CD14-positive monocyte (primary cell): Measurements from ENCODE around the gene ARL5B. TPM values are rescaled to one million over a fixed set of nuclear protein-coding genes. Genes with fewer than 3 reads are reported as not detected.

ENCODE experiments used
- DNase-seq, 3 donors: peaks; one replicate each; pipeline ENCODE4 v3.0.0-alpha.2; 2011 to 2022
- H2AFZ ChIP-seq: 2 replicates; pipeline ENCODE4 v1.6.0; 2012; ENCODE audit warnings: mild to moderate bottlenecking, low read depth, low read length, inconsistent platforms; ENCODE audit not compliant: insufficient read depth, poor library complexity, severe bottlenecking
- H3K27ac ChIP-seq, 2 donors: 1 replicate in 1 of 2; 2 replicates in 1 of 2; pipeline ENCODE4 v1.5.1; 2012 to 2013; ENCODE audit warnings: low read length in 2 of 2, control low read depth in 1 of 2, inconsistent platforms in 1 of 2, low read depth in 1 of 2, mild to moderate bottlenecking in 1 of 2
- H3K27me3 ChIP-seq, 2 donors: one replicate each; pipeline versions ENCODE4 v1.6.0 to v1.6.1; 2011 to 2013; ENCODE audit warnings: low read length in 2 of 2; ENCODE audit not compliant: control insufficient read depth in 2 of 2, insufficient read depth in 2 of 2
- H3K36me3 ChIP-seq, 2 donors: replicated peaks in 1 of 2; 1 replicate in 1 of 2; 2 replicates in 1 of 2; pipeline versions ENCODE4 v1.5.1 to v1.6.1; 2012 to 2013; ENCODE audit warnings: low read length in 2 of 2, control low read depth in 1 of 2, inconsistent platforms in 1 of 2, mild to moderate bottlenecking in 1 of 2; ENCODE audit not compliant: insufficient read depth in 2 of 2, control insufficient read depth in 1 of 2
- H3K4me1 ChIP-seq, 2 donors: 1 replicate in 1 of 2; 2 replicates in 1 of 2; pipeline versions ENCODE4 v1.5.1 to v1.6.1; 2012 to 2013; ENCODE audit warnings: low read length in 2 of 2, control low read depth in 1 of 2, inconsistent platforms in 1 of 2, mild to moderate bottlenecking in 1 of 2, moderate library complexity in 1 of 2; ENCODE audit not compliant: insufficient read depth in 2 of 2, control insufficient read depth in 1 of 2
- H3K4me2 ChIP-seq: replicated peaks from 2 replicates; pipeline ENCODE3; 2012; ENCODE audit warnings: low read length, moderate library complexity, mild to moderate bottlenecking; ENCODE audit not compliant: poor library complexity, severe bottlenecking; ENCODE audit errors: extremely low read depth
- H3K4me3 ChIP-seq, 3 experiments: fragments of 200-600 bp in 1 of 3; sonication (generic) in 1 of 3; replicated peaks in 1 of 3; 1 replicate in 2 of 3; 2 replicates in 1 of 3; pipeline ENCODE4 v1.5.1; 2011 to 2013; ENCODE audit warnings: low read length in 3 of 3, mild to moderate bottlenecking in 3 of 3, control low read depth in 2 of 3, low read depth in 2 of 3, inconsistent platforms in 1 of 3, moderate library complexity in 1 of 3
- H3K79me2 ChIP-seq: 2 replicates; pipeline ENCODE4 v1.6.0; 2012; ENCODE audit warnings: mild to moderate bottlenecking, control low read depth, inconsistent platforms, low read length, moderate library complexity; ENCODE audit not compliant: insufficient read depth
- H3K9ac ChIP-seq: 2 replicates; pipeline ENCODE4 v1.6.0; 2017; ENCODE audit warnings: low read length, mild to moderate bottlenecking; ENCODE audit not compliant: insufficient read depth, poor library complexity, severe bottlenecking
- H3K9me3 ChIP-seq, 2 donors: replicated peaks in 1 of 2; 1 replicate in 1 of 2; 2 replicates in 1 of 2; pipeline versions ENCODE4 v1.5.1 to v1.6.1; 2012 to 2013; ENCODE audit warnings: low read length in 2 of 2, control low read depth in 1 of 2; ENCODE audit not compliant: control insufficient read depth in 1 of 2, insufficient read depth in 1 of 2
- H4K20me1 ChIP-seq: 2 replicates; pipeline ENCODE4 v1.6.0; 2012; ENCODE audit warnings: mild to moderate bottlenecking, low read length, control low read depth, moderate library complexity; ENCODE audit not compliant: insufficient read depth
- H3K27ac Mint-ChIP-seq, 7 donors: one replicate each; pipeline ENCODE4 v1.8.0; 2020; ENCODE audit warnings: mild to moderate bottlenecking in 7 of 7, mixed read lengths in 7 of 7, moderate library complexity in 6 of 7, inconsistent platforms in 2 of 7
- H3K27me3 Mint-ChIP-seq, 3 donors: one replicate each; pipeline ENCODE4 v1.8.0; 2021 to 2022; ENCODE audit warnings: low read depth in 3 of 3, mild to moderate bottlenecking in 3 of 3, mixed read lengths in 3 of 3, moderate library complexity in 3 of 3, inconsistent platforms in 1 of 3
- H3K36me3 Mint-ChIP-seq, 2 donors: one replicate each; pipeline ENCODE4 v1.8.0; 2020; ENCODE audit warnings: mixed read lengths in 2 of 2, inconsistent platforms in 1 of 2, mild to moderate bottlenecking in 1 of 2
- H3K4me1 Mint-ChIP-seq: one replicate; pipeline ENCODE4 v1.8.0; 2020; ENCODE audit warnings: mild to moderate bottlenecking, mixed read lengths
- H3K4me3 Mint-ChIP-seq, 2 donors: one replicate each; pipeline ENCODE4 v1.8.0; 2020; ENCODE audit warnings: mild to moderate bottlenecking in 2 of 2, mixed read lengths in 2 of 2, moderate library complexity in 1 of 2
- H3K9me3 Mint-ChIP-seq, 7 donors: one replicate each; pipeline ENCODE4 v1.8.0; 2020 to 2022; ENCODE audit warnings: mixed read lengths in 7 of 7, mild to moderate bottlenecking in 6 of 7, moderate library complexity in 6 of 7, inconsistent platforms in 2 of 7
- CTCF ChIP-seq: fragments of 200-600 bp; IDR thresholded peaks from one replicate; pipeline ENCODE4 v1.8.0; 2022; ENCODE audit warnings: antibody characterized with exemption, mild to moderate bottlenecking
- WGBS: methylation state at CpG from one replicate; pipeline ENCODE4 v1.1.5; 2013; ENCODE audit warnings: missing lambda C conversion rate; ENCODE audit not compliant: insufficient coverage; 5-methylcytosine and 5-hydroxymethylcytosine counted together
- intact Hi-C, 2 donors: fragments of 100-400 bp; cut with micrococcal nuclease; formaldehyde crosslinking; loops; one replicate each; pipeline versions ENCODE4 v1.15.0 to v1.15.1; 2023
- polyA plus RNA-seq, 3 donors: library from polyadenylated mRNA; depleted of rRNA in 1 of 3; unstranded in 2 of 3; stranded (reverse) in 1 of 3; fragments of 300-500 nt in 2 of 3; fragments of >200 nt in 1 of 3; fragmentation: Illumina TruSeq in 2 of 3; gene quantifications; 1 replicate in 2 of 3; 2 replicates in 1 of 3; pipeline ENCODE4 v1.2.3, GENCODE V29; 2012 to 2021

ARL5B gene
- polyA plus RNA-seq, 3 donors = 1.3 to 14.4 (median 1.4) TPM

GRCh38 chr10:18685555-18685954 is 26.3 kb downstream of the ARL5B start:
- no CpG with 5 or more reads among the region's 7 CpGs for WGBS
- H3K9ac ChIP-seq = no peak overlapping the region
- no peak overlapping the region for H3K27ac ChIP-seq
- Mint-ChIP-seq H3K4me3 (no peak overlapping the region), H3K27me3 (peaks cover 0 to 4% (median 3%) of the 10 kb centered on the region in 3 donors), H3K4me1 (peaks cover 3% of the 10 kb centered on the region), H3K9me3 (no peaks in the 10 kb centered on the region), H3K36me3 (peaks cover 7 to 15% of the 10 kb centered on the region in 2 donors), H3K27ac (no peak overlapping the region)
- intact Hi-C loops = no loop called here
- no peak overlapping the region for H3K4me3 ChIP-seq
- H3K9me3 ChIP-seq = no peaks in the 10 kb centered on the region
- H2AFZ ChIP-seq = no peak overlapping the region
- no peaks in the 10 kb centered on the region for H3K4me1 ChIP-seq
- H3K36me3 ChIP-seq = no peaks in the 10 kb centered on the region
- DNase-seq = no peak
- H4K20me1 ChIP-seq = no peaks in the 10 kb centered on the region
- H3K27me3 ChIP-seq = no peaks in the 10 kb centered on the region
- no peak overlapping the region for H3K4me2 ChIP-seq
- TF ChIP-seq CTCF = no peak
- H3K79me2 ChIP-seq = no peaks in the 10 kb centered on the region

- Histone ChIP-seq H3K4me2 (no peak overlapping the region), H3K27me3 (no peaks in the 10 kb centered on the region), H3K36me3 (no peaks in the 10 kb centered on the region), H3K79me2 (no peaks in the 10 kb centered on the region), H3K9me3 (no peaks in the 10 kb centered on the region), H2AFZ (no peak overlapping the region), H3K4me3 (no peak overlapping the region), H4K20me1 (no peaks in the 10 kb centered on the region), H3K9ac (no peak overlapping the region), H3K4me1 (no peaks in the 10 kb centered on the region), H3K27ac (no peak overlapping the region)
- no peaks in the 10 kb centered on the region for H3K9me3 Mint-ChIP-seq
- peaks cover 0 to 7% of the 10 kb centered on the region in 2 donors for H3K36me3 Mint-ChIP-seq
- H3K27ac Mint-ChIP-seq = peak overlapping the region in 1 of 7 donors; percentile 34
- peaks cover 0 to 4% (median 3%) of the 10 kb centered on the region in 3 donors for H3K27me3 Mint-ChIP-seq
- TF ChIP-seq CTCF = no peak
- H3K4me1 Mint-ChIP-seq = peaks cover 3% of the 10 kb centered on the region
- intact Hi-C loops = no loop called here
- H3K4me3 Mint-ChIP-seq = no peak overlapping the region
- no CpG with 5 or more reads among the region's 7 CpGs for WGBS
- no peak for DNase-seq
Measured at GRCh38 chr10:18687195-18687594, 28.0 kb downstream of the ARL5B start.
